Stomach (tissue), 4 donors: ENCODE data around the gene ARL13A.

ENCODE experiments used
- CTCF ChIP-seq, 7 experiments: fragments of 450-650 bp in 4 of 7; fragments of 200-600 bp in 3 of 7; sonication (generic) in 3 of 7; IDR thresholded peaks; one replicate each; pipeline ENCODE4 v1.5.1; 2016 to 2019; ENCODE audit warnings: antibody characterized with exemption in 7 of 7, control low read depth in 2 of 7, mild to moderate bottlenecking in 1 of 7
- EP300 ChIP-seq: sonication (generic); formaldehyde crosslinking; IDR thresholded peaks from one replicate; pipeline ENCODE4 v1.6.1; 2017; ENCODE audit warnings: antibody characterized with exemption
- POLR2A ChIP-seq, 4 donors: fragments of 450-650 bp; IDR thresholded peaks; one replicate each; pipeline ENCODE4 v1.6.1; 2016; ENCODE audit warnings: antibody characterized with exemption in 4 of 4, control low read depth in 2 of 4, mild to moderate bottlenecking in 1 of 4, moderate library complexity in 1 of 4

- TF ChIP-seq CTCF (IDR thresholded peaks at IDR 0.05) (no peak), POLR2A (IDR thresholded peaks at IDR 0.05) (no peak), EP300 (no peak)
These were observed at the start of gene ARL13A for GRCh38 chrX:100969408-100969807.
